ENCODE results near the gene PPM1H.

Gene PPM1H

GRCh38 chr12:62631471-62632410 lies 303.2 kb downstream of the PPM1H start:
- Mint-ChIP-seq H3K4me3 (peak overlapping the region; percentile 73), H3K27ac (no peak overlapping the region), H3K36me3 (ENCODE audit: low read depth) (no peaks in the 10 kb centered on the region), H3K4me1 (ENCODE audit: low read depth) (peaks cover 5% of the 10 kb centered on the region), H3K27me3 (ENCODE audit: low read depth) (peaks cover 78% of the 10 kb centered on the region), H3K9me3 (no peaks in the 10 kb centered on the region)
- DNase-seq (ENCODE audit: low spot score), result peak; percentile 8

- Mint-ChIP-seq H3K27me3 (ENCODE audit: low read depth) (peaks cover 74% of the 10 kb centered on the region), H3K9me3 (no peaks in the 10 kb centered on the region), H3K27ac (no peak overlapping the region), H3K4me3 (no peak overlapping the region), H3K36me3 (ENCODE audit: low read depth) (no peaks in the 10 kb centered on the region), H3K4me1 (ENCODE audit: low read depth) (peaks cover 5% of the 10 kb centered on the region)
- no peak for DNase-seq (ENCODE audit: low spot score)
Measured at GRCh38 chr12:62629971-62630739, 304.8 kb downstream of the PPM1H start.

DNA sequence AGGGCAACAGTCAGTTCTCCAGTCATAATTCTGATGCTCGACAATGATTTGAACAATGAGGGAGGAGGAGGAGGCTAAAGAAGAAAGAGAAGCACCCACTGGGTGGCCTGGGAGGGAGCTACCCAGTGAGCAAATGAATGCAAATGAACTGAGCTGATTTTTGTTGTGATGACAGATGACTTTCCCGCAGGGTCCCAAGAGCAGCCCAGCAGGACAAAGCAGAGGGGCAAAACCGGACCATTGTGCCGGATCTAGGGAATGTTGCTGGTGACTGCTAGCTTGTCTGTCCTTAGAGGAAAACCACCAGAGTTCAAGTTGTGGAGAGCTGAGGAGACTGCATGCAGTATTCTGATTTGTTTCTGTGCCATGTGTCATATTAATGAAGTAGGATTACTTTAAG lies 305.5 kb downstream of the PPM1H start:
- no peak for DNase-seq (ENCODE audit: low spot score)
- H3K4me3 Mint-ChIP-seq, result no peak overlapping the region

DNA sequence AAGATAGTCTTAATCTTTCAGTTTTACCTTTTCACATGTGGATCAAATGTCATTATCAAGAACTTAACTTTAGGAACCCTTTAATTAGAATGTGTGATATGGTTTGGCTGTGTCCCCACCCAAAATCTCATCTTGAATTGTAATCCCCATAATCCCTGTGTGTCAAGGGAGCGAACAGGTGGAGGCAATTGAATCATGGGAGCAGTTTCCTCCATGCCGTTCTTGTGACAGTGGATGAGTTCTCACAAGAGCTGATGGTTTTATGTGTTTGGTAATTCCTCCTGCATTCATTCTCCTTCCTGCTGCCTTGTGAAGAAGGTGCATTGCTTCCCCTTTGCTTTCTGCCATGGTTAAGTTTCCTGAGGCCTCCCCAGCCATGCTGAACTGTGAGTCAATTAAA lies 307.8 kb downstream of the PPM1H start:
- Mint-ChIP-seq H3K4me1 (ENCODE audit: low read depth) (peaks cover 3% of the 10 kb centered on the region), H3K36me3 (ENCODE audit: low read depth) (no peaks in the 10 kb centered on the region), H3K4me3 (no peak overlapping the region), H3K27ac (no peak overlapping the region), H3K27me3 (ENCODE audit: low read depth) (peaks cover 46% of the 10 kb centered on the region), H3K9me3 (no peaks in the 10 kb centered on the region)
- DNase-seq (ENCODE audit: low spot score), result no peak

More for the DNA sequence above, 305.5 kb downstream of the PPM1H start:
- H3K27ac Mint-ChIP-seq, result no peak overlapping the region
- peaks cover 68% of the 10 kb centered on the region for H3K27me3 Mint-ChIP-seq (ENCODE audit: low read depth)
- no peaks in the 10 kb centered on the region for H3K9me3 Mint-ChIP-seq
- H3K36me3 Mint-ChIP-seq (ENCODE audit: low read depth), result no peaks in the 10 kb centered on the region
- peaks cover 5% of the 10 kb centered on the region for H3K4me1 Mint-ChIP-seq (ENCODE audit: low read depth)

DNA sequence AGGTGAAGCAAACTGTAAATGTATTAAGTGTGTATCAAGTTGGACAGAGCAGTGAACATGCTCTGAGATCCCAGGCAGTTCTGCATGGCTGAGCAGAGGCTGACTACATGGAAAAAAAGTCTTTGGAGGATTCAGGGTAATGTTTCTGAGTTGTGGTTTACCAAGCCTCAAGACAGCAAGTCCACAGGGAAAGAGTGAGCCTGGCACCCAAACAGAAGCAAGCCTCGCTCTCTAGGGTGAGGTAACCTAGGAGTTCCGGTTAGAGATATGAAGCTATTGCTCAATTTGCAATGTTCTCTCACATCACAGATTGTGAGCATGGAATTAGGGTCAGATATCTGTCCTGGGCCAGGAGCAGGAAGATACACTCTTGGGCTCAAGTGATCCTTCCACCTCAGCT lies 309.7 kb downstream of the PPM1H start:
- H3K9me3 Mint-ChIP-seq, result no peaks in the 10 kb centered on the region
- H3K4me3 Mint-ChIP-seq, result no peak overlapping the region
- H3K36me3 Mint-ChIP-seq (ENCODE audit: low read depth), result no peaks in the 10 kb centered on the region
- H3K27me3 Mint-ChIP-seq (ENCODE audit: low read depth), result peaks cover 31% of the 10 kb centered on the region
- H3K27ac Mint-ChIP-seq, result no peak overlapping the region
- DNase-seq (ENCODE audit: low spot score), result no peak
- H3K4me1 Mint-ChIP-seq (ENCODE audit: low read depth), result no peaks in the 10 kb centered on the region

- H3K4me3 Mint-ChIP-seq, result no peak overlapping the region
- no peak overlapping the region for H3K27ac Mint-ChIP-seq
- DNase-seq (ENCODE audit: low spot score), result no peak
- peaks cover 13% of the 10 kb centered on the region for H3K27me3 Mint-ChIP-seq (ENCODE audit: low read depth)
- no peaks in the 10 kb centered on the region for H3K9me3 Mint-ChIP-seq
- H3K4me1 Mint-ChIP-seq (ENCODE audit: low read depth), result no peaks in the 10 kb centered on the region
- H3K36me3 Mint-ChIP-seq (ENCODE audit: low read depth), result no peaks in the 10 kb centered on the region
Measured at GRCh38 chr12:62622177-62622576, 312.8 kb downstream of the PPM1H start.

DNA sequence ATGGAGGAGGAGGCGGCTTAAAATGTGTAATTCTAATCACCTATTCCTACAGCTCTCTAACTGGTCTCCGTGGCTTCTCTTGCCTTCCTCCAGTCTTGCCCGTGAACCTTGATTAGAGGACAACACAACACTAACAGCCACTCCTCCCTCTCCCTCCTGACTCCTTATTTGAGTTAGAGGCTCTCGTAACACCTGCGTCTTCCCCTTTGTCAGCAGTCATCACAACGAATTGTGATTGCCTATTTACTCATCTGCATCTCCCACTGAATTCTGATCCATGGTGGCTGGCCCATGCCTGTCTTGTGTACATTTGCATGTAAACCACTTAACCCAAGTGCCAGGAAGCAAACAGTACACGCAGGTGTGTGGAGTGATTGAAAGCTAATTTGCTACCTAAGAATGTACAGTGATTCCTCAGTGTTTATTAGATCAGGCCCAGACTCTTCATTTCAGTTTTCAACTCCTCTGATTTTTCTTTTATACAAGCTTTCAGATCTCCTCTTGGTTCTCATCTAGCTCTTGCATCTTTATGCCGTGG lies 313.8 kb downstream of the PPM1H start:
- Mint-ChIP-seq H3K27me3 (ENCODE audit: low read depth) (peaks cover 12% of the 10 kb centered on the region), H3K27ac (no peak overlapping the region), H3K36me3 (ENCODE audit: low read depth) (peaks cover 2% of the 10 kb centered on the region), H3K9me3 (no peaks in the 10 kb centered on the region), H3K4me3 (no peak overlapping the region), H3K4me1 (ENCODE audit: low read depth) (no peaks in the 10 kb centered on the region)
- no peak for DNase-seq (ENCODE audit: low spot score)

DNA sequence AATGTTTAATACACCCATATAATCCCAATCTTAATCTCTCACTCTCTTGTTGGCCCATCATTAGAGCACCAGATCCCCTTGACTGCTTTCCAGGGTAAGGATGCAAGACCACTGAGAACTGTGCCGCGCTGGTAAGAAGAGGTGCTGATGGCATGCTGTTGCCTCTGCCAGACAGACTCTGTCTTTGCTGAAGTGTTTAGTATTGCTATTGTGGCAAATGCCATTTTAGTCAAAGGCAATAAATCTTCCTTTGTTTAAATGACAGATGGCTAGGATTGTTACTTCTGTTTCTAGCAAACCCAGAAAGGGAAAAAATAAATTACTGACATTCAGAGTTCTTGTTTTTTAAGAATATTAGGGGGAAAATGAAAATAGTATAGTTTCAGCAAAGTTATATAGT lies 316.0 kb downstream of the PPM1H start:
- no peak overlapping the region for H3K4me3 Mint-ChIP-seq
- no peaks in the 10 kb centered on the region for H3K4me1 Mint-ChIP-seq (ENCODE audit: low read depth)
- H3K9me3 Mint-ChIP-seq, result no peaks in the 10 kb centered on the region
- H3K36me3 Mint-ChIP-seq (ENCODE audit: low read depth), result peaks cover 4% of the 10 kb centered on the region
- no peak overlapping the region for H3K27ac Mint-ChIP-seq
- peaks cover 7% of the 10 kb centered on the region for H3K27me3 Mint-ChIP-seq (ENCODE audit: low read depth)
- DNase-seq (ENCODE audit: low spot score), result no peak

- Mint-ChIP-seq H3K4me3 (no peak overlapping the region), H3K36me3 (ENCODE audit: low read depth) (peaks cover 4% of the 10 kb centered on the region), H3K4me1 (ENCODE audit: low read depth) (no peaks in the 10 kb centered on the region), H3K9me3 (no peaks in the 10 kb centered on the region), H3K27me3 (ENCODE audit: low read depth) (peaks cover 7% of the 10 kb centered on the region), H3K27ac (no peak overlapping the region)
- no peak for DNase-seq (ENCODE audit: low spot score)
Measured at GRCh38 chr12:62618319-62618718, 316.6 kb downstream of the PPM1H start.

DNA sequence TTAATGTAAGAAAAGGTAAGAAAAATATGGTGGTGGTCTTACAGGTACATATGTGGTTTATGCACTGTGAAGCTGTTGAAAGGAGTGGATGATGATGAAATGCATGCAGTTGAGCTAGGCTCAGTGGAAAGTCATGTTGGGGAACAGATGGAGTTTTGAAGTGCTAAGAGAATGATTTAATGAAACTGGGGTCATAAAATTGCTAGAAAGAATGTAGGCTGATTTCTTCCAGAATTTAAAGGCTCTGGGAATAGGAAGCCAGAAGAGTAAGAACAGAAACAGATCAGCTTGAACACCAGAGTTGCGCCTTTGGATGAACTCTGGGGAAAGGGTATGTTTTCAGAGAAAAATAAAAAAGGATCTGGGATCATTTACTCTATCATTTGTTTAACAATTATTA lies 321.9 kb downstream of the PPM1H start:
- Mint-ChIP-seq H3K36me3 (ENCODE audit: low read depth) (peaks cover 4% of the 10 kb centered on the region), H3K4me1 (ENCODE audit: low read depth) (no peaks in the 10 kb centered on the region), H3K27me3 (ENCODE audit: low read depth) (no peaks in the 10 kb centered on the region), H3K27ac (no peak overlapping the region), H3K9me3 (no peaks in the 10 kb centered on the region), H3K4me3 (no peak overlapping the region)
- no peak for DNase-seq (ENCODE audit: low spot score)

DNA sequence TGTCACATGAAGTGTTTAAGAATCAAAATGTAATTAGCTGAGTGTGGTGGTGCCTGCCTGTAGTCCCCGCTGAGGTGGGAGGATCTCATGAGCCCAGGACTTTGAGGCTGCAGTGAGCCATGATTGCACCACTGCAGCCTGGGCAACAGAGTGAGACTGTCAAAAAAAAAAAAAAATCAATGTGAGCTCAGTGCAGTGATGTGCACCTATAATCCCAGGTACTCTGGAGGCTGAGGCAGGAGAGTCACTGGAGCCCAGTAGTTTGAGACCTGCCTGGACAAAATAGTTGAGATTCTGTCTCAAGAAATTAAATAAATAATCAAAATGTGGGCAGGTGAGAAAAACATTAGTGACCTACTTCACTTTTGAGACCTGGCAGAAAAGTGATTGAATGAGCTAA lies 328.3 kb downstream of the PPM1H start:
- Mint-ChIP-seq H3K36me3 (ENCODE audit: low read depth) (peaks cover 25% of the 10 kb centered on the region), H3K9me3 (no peaks in the 10 kb centered on the region), H3K27ac (no peak overlapping the region), H3K4me3 (no peak overlapping the region), H3K27me3 (ENCODE audit: low read depth) (no peaks in the 10 kb centered on the region), H3K4me1 (ENCODE audit: low read depth) (peaks cover 26% of the 10 kb centered on the region)
- no peak for DNase-seq (ENCODE audit: low spot score)

DNA sequence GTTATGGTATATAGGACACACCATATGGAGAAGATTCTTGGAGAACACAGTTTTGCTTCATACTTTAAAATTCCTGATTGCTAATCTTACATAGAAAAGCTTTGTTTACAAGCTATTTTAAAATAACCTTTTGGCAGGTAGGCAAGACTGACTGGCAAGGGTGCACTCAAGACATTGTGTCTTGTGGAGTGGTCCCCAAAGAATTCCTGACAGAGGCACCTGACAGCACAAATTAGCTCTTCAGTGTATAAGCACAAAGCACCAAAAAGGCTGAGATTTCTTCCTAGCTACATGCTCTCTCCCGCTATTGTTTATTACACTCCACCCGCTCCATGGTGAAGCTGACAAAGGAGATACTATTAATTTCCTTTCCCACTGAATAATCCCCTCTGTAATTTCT lies 329.0 kb downstream of the PPM1H start:
- Mint-ChIP-seq H3K9me3 (no peaks in the 10 kb centered on the region), H3K27ac (no peak overlapping the region), H3K4me3 (peak overlapping the region; percentile 92), H3K27me3 (ENCODE audit: low read depth) (no peaks in the 10 kb centered on the region), H3K36me3 (ENCODE audit: low read depth) (peaks cover 27% of the 10 kb centered on the region), H3K4me1 (ENCODE audit: low read depth) (peaks cover 29% of the 10 kb centered on the region)
- DNase-seq (ENCODE audit: low spot score), result no peak

DNA sequence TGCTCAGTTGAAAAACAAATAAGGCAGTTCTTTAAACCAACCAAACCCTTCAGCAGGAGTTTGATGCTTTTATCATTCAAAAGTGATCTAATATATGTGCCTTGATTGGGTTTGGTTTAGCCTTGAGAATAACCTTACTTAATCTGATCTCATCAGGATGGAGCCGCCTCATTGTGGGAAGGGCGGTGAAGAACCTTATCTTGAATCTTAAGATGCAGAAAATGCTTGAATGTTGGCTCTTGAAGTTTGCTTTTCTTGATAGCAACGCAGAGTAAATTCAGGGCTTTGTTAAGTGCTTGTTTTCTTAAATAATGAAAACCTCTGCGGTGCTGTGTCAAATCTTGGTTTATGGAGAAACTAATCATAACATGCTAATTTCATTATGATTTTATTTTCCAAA lies 330.1 kb downstream of the PPM1H start:
- peak overlapping the region; percentile 8 for H3K27ac Mint-ChIP-seq
- peaks cover 27% of the 10 kb centered on the region for H3K36me3 Mint-ChIP-seq (ENCODE audit: low read depth)
- H3K4me3 Mint-ChIP-seq, result peak overlapping the region; percentile 92
- peaks cover 32% of the 10 kb centered on the region for H3K4me1 Mint-ChIP-seq (ENCODE audit: low read depth)
- DNase-seq (ENCODE audit: low spot score), result no peak
- no peaks in the 10 kb centered on the region for H3K27me3 Mint-ChIP-seq (ENCODE audit: low read depth)
- H3K9me3 Mint-ChIP-seq, result no peaks in the 10 kb centered on the region

- H3K9me3 Mint-ChIP-seq, result no peaks in the 10 kb centered on the region
- H3K4me3 Mint-ChIP-seq, result peak overlapping the region; percentile 92
- no peak for DNase-seq (ENCODE audit: low spot score)
- peaks cover 32% of the 10 kb centered on the region for H3K4me1 Mint-ChIP-seq (ENCODE audit: low read depth)
- H3K27me3 Mint-ChIP-seq (ENCODE audit: low read depth), result no peaks in the 10 kb centered on the region
- peak overlapping the region; percentile 98 for H3K27ac Mint-ChIP-seq
- H3K36me3 Mint-ChIP-seq (ENCODE audit: low read depth), result peaks cover 27% of the 10 kb centered on the region
Measured at GRCh38 chr12:62604373-62604772, 330.6 kb downstream of the PPM1H start.

Measured in T-helper 2 cell treated with Interferon-gamma antibody and Interleukin-4, amounts not matched to agents 5 μg/mL and 100 μg/mL, for 36 hours (primary cell).